SU-DHL-6 (cell line): Measurements from ENCODE around the gene ABCG2.

Experiments used
- H2AFZ ChIP-seq: fragments of 200-600 bp; sonication (generic); 2 replicates; pipeline ENCODE4 v1.6.1; 2014; ENCODE audit warnings: low read depth, mild to moderate bottlenecking, moderate library complexity, mixed read lengths, antibody characterized with exemption, low read length; ENCODE audit not compliant: severe bottlenecking
- H3F3A ChIP-seq: fragments of 200-600 bp; shearing (Covaris generic); 2 replicates; pipeline ENCODE4 v1.6.0; 2016; ENCODE audit warnings: antibody characterized with exemption, mild to moderate bottlenecking; ENCODE audit not compliant: insufficient read depth
- H3K27ac ChIP-seq: fragments of 200-600 bp; sonication (generic); 2 replicates; pipeline ENCODE4 v1.5.1; 2016; ENCODE audit warnings: low read depth, mild to moderate bottlenecking, low read length, moderate library complexity, mixed read lengths
- H3K27me3 ChIP-seq: fragments of 200-600 bp; sonication (generic), shearing (Covaris generic); 2 replicates; pipeline ENCODE4 v1.6.0; 2014; ENCODE audit warnings: mild to moderate bottlenecking, low read length
- H3K36me3 ChIP-seq: fragments of 200-600 bp; sonication (generic); 2 replicates; pipeline ENCODE4 v1.6.1; 2014; ENCODE audit warnings: mild to moderate bottlenecking, low read length, mixed read lengths
- H3K4me2 ChIP-seq: fragments of 300-600, 200-600 bp; shearing (Covaris generic), sonication (generic); 2 replicates; pipeline ENCODE4 v1.6.0; 2014; ENCODE audit warnings: low read length, low read depth, mild to moderate bottlenecking; ENCODE audit not compliant: poor library complexity, severe bottlenecking
- H3K4me3 ChIP-seq: fragments of 200-600 bp; sonication (generic); 2 replicates; pipeline ENCODE4 v1.5.1; 2014; ENCODE audit warnings: antibody characterized with exemption, low read length, mild to moderate bottlenecking, mixed read lengths; ENCODE audit not compliant: insufficient read depth, poor library complexity, severe bottlenecking
- H3K79me2 ChIP-seq: fragments of 200-600 bp; sonication (generic); 2 replicates; pipeline ENCODE4 v1.6.1; 2014; ENCODE audit warnings: mild to moderate bottlenecking, low read length, moderate library complexity; ENCODE audit not compliant: insufficient read depth
- H3K9ac ChIP-seq: fragments of 200-600 bp; sonication (generic); 2 replicates; pipeline ENCODE4 v1.7.0; 2014; ENCODE audit warnings: mild to moderate bottlenecking, low read length
- H3K9me2 ChIP-seq: fragments of 200-600 bp; sonication (generic); replicated peaks from 2 replicates; pipeline ENCODE4 v1.6.1; 2014; ENCODE audit warnings: low read length; ENCODE audit not compliant: insufficient read depth
- H3K9me3 ChIP-seq: fragments of 200-600 bp; sonication (generic); 2 replicates; pipeline ENCODE4 v1.6.1; 2014; ENCODE audit warnings: low read length, mixed read lengths; ENCODE audit not compliant: insufficient read depth
- H4K20me1 ChIP-seq: fragments of 200-600 bp; sonication (generic); 2 replicates; pipeline ENCODE4 v1.6.1; 2014; ENCODE audit warnings: low read depth, mild to moderate bottlenecking, antibody characterized with exemption, low read length, moderate library complexity, mixed read lengths
- CTCF ChIP-seq: fragments of 200-600 bp; sonication (generic); IDR thresholded peaks from one replicate; pipeline ENCODE4 v1.5.1; 2017; ENCODE audit warnings: antibody characterized with exemption, mild to moderate bottlenecking, low read length, moderate library complexity; ENCODE audit not compliant: insufficient read depth, poor library complexity, severe bottlenecking
- EZH2phosphoT487 ChIP-seq: fragments of 200-600 bp; sonication (generic), shearing (Covaris generic); conservative IDR thresholded peaks from 2 replicates; pipeline ENCODE4 v1.6.1; 2018; ENCODE audit warnings: mild to moderate bottlenecking, antibody characterized with exemption, low read length, moderate library complexity, mixed read lengths

ABCG2 gene

DNA sequence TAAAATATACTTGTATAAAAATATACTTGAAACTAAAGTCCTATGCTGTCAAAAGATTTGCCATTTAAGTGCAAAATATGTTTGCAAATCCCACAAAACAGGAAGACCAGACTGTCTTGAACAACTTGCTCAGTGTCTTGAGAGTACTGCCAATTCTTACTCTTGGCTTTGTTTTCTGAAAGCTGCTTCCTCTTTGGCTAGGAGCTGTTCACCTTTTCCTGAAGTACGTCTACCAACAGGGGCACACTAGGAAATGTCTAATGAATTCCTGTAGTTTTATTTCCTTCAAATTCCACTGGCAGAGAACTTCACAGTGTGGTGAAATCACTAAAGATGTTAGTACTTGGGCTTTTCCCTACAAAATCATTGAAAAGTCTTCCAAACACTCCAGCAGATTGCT lies 46.4 kb upstream of the ABCG2 start:
- no peak overlapping the region for H3K4me2 ChIP-seq
- H3K4me3 ChIP-seq = no peak overlapping the region
- no peak overlapping the region for H3K27ac ChIP-seq
- H3K79me2 ChIP-seq = no peaks in the 10 kb centered on the region
- H3K9me3 ChIP-seq = no peaks in the 10 kb centered on the region
- H3K36me3 ChIP-seq = no peaks in the 10 kb centered on the region
- no peak overlapping the region for H2AFZ ChIP-seq
- no peaks in the 10 kb centered on the region for H3K27me3 ChIP-seq
- TF ChIP-seq EZH2phosphoT487 (no peak), CTCF (no peak)
- H3F3A ChIP-seq = no peaks in the 10 kb centered on the region
- no peaks in the 10 kb centered on the region for H3K9me2 ChIP-seq
- H3K9ac ChIP-seq = no peak overlapping the region
- H4K20me1 ChIP-seq = no peaks in the 10 kb centered on the region

DNA sequence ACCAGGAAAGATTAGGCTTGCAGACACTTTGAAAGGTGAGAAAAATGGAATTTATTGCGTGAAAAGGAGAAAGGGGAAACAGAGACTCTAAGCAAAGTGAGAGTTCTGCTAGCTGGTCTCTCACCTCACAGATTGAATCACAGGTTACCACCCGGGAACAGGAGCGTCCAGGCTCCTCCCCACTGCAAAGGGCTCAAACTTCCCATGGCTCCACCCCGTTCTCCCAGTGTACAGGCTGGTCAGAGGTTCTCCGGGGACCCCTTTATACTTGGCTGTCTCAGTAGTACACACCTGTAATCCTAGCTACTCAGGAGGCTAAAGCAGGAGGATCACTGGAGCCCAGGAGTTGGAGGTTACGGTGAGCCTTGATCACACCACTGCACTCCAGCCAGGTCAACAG lies 44.0 kb upstream of the ABCG2 start:
- no peaks in the 10 kb centered on the region for H3K36me3 ChIP-seq
- TF ChIP-seq EZH2phosphoT487 (no peak), CTCF (no peak)
- no peak overlapping the region for H3K4me3 ChIP-seq

DNA sequence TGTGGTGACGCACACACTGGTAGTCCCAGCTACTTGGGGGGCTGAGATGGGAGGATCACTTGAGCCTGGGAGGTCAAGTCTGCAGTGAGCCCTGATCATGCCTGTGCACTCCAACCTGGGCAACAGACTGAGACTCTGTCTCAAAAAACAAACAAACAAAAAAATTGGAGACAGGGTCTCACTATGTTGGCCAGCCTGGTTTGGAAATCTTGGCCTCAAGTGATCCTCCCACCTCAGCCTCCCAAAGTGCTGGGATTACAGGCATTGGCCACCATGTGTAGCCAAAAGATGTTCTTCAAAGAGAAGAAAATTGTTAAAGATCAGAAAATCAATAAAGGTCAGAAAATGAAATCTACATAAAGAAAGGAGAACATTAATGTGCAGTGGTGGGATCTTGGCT lies 41.7 kb upstream of the ABCG2 start:
- Histone ChIP-seq H3K27me3 (no peaks in the 10 kb centered on the region), H3K4me3 (no peak overlapping the region), H3K79me2 (no peaks in the 10 kb centered on the region), H3K36me3 (no peaks in the 10 kb centered on the region), H3K9me3 (no peaks in the 10 kb centered on the region), H4K20me1 (no peaks in the 10 kb centered on the region), H3K9ac (no peak overlapping the region), H3F3A (no peaks in the 10 kb centered on the region), H3K9me2 (no peaks in the 10 kb centered on the region), H3K27ac (no peak overlapping the region), H2AFZ (no peak overlapping the region), H3K4me2 (no peak overlapping the region)
- TF ChIP-seq EZH2phosphoT487 = no peak
- no peak for TF ChIP-seq CTCF

More for the DNA sequence above, 44.0 kb upstream of the ABCG2 start:
- Histone ChIP-seq H3K4me2 (no peak overlapping the region), H3K27me3 (no peaks in the 10 kb centered on the region), H3K9me2 (no peaks in the 10 kb centered on the region), H3K9ac (no peak overlapping the region), H4K20me1 (no peaks in the 10 kb centered on the region), H3K9me3 (no peaks in the 10 kb centered on the region), H3K79me2 (no peaks in the 10 kb centered on the region), H3F3A (no peaks in the 10 kb centered on the region), H3K27ac (no peak overlapping the region), H2AFZ (no peak overlapping the region)
